Body of pancreas (tissue), 4 donors: ENCODE results near the gene STK11IP.

Source experiments
- CTCF ChIP-seq, 7 experiments: fragments of 450-650 bp in 4 of 7; fragments of 200-600 bp in 3 of 7; sonication (generic) in 3 of 7; IDR thresholded peaks; one replicate each; pipeline ENCODE4 v1.5.1; 2016 to 2019; ENCODE audit warnings: antibody characterized with exemption in 7 of 7
- POLR2A ChIP-seq, 3 donors: fragments of 450-650 bp; IDR thresholded peaks; one replicate each; pipeline ENCODE4 v1.6.1; 2016; ENCODE audit warnings: antibody characterized with exemption in 3 of 3, mild to moderate bottlenecking in 2 of 3

GRCh38 chr2:219562049-219563020 lies 35.3 kb upstream of the STK11IP start:
- TF ChIP-seq CTCF (IDR thresholded peaks at IDR 0.05) (no peak), POLR2A (IDR thresholded peaks at IDR 0.05) (no peak)
